TTC549 (cell line): ENCODE measurements around the gene DPH5.
"Not testable (repeated sequence)": the region's sequence is repeated elsewhere in the genome, so short reads cannot be mapped to it uniquely, and the experiment has no call there.

ENCODE experiments used
- FAIRE-seq: peaks from 2 replicates; lab custom pipeline; 2012; peaks lifted over from hg19 to GRCh38; lab: Jason Lieb, UNC

Gene DPH5

DNA sequence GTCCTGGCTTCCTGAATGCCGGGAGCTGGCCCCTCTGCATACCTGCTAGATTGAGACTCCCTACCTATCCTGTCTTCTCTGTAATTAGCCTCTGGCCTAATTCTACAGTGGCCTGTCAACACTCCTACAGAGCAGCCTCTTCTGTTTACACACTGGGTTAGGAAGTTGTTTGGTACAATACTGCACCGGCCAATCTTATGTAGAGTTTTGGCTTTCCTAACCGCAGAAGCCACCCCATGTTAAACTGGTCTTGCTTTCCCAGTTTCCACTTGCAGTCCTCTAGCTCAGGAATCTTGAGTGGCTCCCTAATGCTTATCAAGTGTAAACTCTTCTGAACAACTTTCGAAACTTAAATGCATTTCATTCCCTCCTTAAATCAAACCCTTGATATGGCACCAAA lies 42.8 kb downstream of the DPH5 start:
- FAIRE-seq, result no peak

- no peak for FAIRE-seq
Measured at GRCh38 chr1:100979631-100980030, 46.0 kb downstream of the DPH5 start.

GRCh38 chr1:100976936-100977335 lies 48.6 kb downstream of the DPH5 start:
- no peak for FAIRE-seq

- FAIRE-seq, result no peak
Measured at GRCh38 chr1:100972185-100972584, 53.4 kb downstream of the DPH5 start.

GRCh38 chr1:100971021-100971420 lies 54.6 kb downstream of the DPH5 start:
- FAIRE-seq, result no peak

GRCh38 chr1:100969327-100969726 lies 56.3 kb downstream of the DPH5 start:
- FAIRE-seq, result no peak

DNA sequence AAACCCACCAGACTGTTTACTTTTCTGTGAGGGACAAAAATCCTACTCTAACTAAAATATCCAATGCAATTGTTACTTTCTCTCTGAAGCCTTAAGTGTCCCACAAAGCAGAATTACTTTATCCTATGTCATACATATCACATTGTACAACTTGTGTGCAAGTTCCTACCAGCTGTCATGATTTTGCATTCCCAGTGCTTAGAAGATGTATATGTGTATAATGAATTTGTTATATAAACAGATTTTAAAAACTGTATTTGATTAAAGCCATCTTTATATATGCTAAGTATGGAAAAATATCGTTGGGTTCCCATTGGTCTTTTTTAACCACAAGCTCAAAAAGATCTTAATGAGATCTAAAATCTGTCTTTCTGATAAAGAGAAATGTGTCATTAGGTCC lies 57.0 kb downstream of the DPH5 start:
- FAIRE-seq, result no peak

DNA sequence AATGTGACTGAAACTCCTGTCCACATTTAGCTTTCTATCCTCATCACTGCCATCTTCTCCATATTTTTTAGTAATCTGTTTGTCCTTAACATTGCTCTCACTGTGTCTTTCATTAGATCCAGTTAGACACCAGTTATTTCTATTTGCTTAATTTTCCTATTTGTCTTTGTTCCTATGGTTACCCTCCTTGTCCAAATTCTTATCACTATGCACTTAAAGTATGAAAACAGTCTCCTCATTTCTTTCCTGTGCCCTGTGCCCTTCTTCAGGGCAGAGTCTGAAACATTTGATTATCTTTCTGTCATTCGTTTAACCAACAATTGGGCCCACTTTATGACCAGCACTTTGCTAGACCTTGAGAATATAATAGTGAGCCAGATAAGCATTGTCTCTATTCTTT lies 65.5 kb downstream of the DPH5 start:
- no peak for FAIRE-seq

DNA sequence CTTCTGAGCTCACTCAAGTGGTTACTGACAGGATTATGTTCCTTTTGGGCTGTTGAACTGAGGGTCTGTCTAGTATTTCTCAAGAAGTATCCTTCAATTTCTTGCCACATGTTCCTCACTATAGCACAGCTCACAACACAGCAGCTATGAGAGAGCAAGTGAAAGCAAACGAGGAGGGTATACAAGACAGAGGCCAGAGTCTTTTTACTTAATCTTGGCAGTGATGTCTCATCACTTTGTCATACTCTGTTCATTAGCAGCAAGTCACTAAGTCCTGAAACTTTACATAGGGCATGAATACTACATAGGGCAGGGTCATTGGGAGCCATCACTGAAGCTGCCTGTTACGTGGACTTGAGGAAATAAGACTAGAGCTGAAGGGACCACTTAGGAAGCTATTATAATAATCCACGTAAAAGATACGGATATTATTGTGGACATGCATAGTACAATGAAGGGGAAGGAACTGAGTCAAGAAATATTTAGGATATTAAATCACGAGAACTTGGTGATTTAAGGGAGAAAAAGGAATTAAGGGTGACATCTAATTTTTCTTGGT lies 66.0 kb downstream of the DPH5 start:
- no peak for FAIRE-seq

DNA sequence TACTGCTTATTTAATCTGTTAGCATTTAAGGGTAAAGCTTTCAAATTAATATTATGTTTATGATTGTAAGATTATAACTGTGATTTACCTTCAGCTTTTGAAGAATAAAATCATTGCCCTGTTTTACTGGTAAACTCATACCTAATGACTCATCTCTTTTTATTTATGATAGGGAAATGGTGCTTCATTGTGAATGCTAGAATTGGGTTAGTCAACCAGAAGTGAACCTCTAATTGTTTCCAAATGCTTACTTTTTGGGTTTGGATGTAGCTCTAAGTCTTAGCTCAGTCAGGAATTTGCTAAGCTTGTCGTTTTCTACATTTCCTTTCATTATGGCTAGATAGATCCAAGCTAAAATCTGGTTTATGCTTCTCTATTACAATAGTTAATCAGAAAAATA lies 70.3 kb downstream of the DPH5 start:
- FAIRE-seq, result no peak

GRCh38 chr1:100953960-100954730 lies 71.4 kb downstream of the DPH5 start:
- no peak for FAIRE-seq

- not testable (repeated sequence) for FAIRE-seq
Measured at GRCh38 chr1:100952970-100953369, 72.6 kb downstream of the DPH5 start.

GRCh38 chr1:100952104-100952745 lies 73.4 kb downstream of the DPH5 start:
- FAIRE-seq, result no peak

GRCh38 chr1:100950781-100951180 lies 74.8 kb downstream of the DPH5 start:
- FAIRE-seq, result no peak

DNA sequence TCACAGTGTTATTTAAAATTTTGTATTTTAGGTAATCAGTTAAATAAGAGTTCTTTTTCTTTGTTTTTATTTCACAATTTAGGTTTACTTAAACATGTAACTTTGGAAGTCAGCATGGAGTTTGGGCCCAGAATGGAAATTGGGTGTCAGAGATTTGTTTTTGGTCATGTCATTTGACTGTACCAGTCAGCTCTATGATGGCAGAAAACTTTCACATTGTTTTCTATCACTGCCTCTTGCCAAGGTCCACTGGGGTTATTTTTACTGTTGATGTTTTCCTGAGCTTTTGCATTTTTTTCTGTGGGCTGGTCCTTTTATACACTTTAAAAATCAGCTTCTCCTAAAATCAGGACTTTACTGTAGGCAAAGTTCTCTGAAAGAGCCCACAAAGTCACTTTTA lies 75.2 kb downstream of the DPH5 start:
- no peak for FAIRE-seq

- not testable (repeated sequence) for FAIRE-seq
Measured at GRCh38 chr1:100949515-100950158, 75.9 kb downstream of the DPH5 start.

DNA sequence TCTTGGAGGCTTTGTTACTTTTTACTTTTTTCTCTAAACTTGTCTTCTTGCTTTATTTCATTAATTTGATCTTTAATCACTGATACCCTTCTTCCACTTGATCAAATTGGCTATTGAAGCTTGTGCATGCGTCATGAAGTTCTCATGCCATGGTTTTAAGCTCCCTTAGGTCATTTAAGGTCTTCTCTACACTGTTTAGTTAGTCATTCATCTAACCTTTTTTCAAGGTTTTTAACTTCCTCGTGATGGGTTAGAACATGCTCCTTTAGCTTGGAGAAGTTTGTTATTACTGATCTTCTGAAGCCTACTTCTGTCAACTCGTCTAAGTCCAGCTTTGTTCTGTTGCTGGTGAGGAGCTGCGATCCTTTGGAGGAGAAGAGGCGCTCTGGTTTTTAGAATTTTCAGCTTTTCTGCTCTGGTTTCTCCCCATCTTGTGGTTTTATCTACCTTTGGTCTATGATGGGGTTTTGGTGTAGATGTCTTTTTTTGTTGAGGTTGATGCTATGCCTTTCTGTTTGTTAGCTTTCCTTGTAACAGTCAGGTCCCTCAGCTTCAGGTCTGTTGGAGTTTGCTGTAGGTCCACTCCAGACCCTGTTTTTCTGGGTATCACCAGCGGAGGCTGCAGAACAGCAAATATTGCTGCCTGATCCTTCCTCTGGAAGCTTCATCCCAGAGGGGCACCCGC lies 76.7 kb downstream of the DPH5 start:
- not testable (repeated sequence) for FAIRE-seq

DNA sequence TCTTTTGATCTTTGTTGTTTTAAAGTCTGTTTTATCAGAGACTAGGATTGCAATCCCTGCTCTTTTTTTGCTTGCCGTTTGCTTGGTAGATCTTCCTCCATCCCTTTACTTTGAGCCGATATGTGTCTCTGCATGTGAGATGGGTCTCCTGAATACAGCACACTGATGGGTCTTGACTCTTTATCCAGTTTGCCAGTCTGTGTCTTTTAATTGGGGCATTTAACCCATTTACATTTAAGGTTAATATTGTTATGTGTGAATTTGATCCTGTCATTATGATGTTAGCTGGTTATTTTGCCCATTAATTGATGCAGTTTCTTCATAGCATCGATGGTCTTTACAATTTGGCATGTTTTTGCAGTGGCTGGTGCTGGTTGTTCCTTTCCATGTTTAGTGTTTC lies 77.8 kb downstream of the DPH5 start:
- FAIRE-seq, result not testable (repeated sequence)

DNA sequence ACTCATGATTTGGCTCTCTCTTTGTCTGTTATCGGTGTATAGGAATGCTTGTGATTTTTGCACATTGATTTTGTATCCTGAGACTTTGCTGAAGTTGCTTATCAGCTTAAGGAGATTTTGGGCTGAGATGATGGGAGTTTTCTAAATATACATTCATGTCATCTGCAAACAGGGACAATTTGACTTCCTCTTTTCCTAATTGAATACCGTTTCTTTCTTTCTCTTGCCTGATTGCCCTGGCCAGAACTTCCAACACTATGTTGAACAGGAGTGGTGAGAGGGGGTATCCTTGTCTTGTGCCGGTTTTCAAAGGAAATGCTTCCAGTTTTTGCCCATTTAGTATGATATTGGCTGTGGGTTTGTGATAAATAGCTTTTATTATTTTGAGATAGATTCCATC lies 79.5 kb downstream of the DPH5 start:
- not testable (repeated sequence) for FAIRE-seq

DNA sequence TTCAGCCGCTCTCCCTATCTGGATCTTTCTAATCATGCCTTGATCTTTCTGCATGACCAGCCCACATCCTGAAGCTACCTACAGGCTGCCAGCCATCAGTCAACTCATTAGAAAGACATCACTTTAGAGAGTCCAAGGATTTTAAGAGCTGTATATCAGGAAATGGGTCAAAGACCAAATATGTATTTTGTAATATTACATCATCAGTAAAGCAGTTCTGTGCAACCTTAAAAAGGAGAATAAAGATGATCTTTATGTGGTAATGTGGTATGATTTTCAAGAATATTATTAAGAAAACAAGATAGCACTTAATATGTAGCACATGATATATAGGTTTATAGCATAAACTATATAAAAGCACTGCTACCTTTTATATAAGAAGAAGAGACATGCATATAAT lies 82.1 kb downstream of the DPH5 start:
- no peak for FAIRE-seq

DNA sequence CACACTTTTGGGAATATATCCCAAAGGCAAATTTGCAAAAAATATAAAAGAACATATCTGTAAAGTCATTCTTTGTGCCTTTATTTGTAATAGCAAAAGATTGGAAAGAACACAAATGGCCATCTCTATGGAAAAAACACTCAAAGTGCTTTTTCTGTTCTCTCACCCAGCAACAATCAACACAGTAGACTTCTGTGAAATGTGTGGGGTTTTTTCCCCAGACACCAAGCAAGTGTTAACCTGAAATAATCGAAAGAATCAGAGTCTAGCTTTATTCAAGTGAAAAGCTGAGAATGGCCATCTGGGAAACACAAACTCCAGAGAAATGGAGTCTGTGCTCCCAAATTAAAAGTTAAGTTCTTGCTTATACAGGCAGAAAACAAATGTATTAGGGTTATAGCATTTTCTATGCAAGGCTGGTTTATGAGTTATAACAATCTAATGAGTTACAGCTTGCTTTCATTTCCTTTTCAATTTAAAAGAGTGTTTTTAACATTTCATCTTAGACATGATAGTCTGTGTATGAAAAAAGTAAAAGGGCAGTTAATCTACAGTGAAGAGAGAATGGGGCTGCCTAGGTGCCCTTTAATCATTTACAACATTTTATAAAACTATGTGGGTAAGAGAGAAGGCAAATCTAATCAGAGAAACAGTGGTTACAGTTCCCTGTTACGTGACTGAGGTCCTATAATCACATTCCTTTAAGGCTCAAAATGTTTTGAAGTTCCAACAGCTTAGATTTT lies 83.1 kb downstream of the DPH5 start:
- no peak for FAIRE-seq
